ENCODE results near the gene PTPRJ. TPM values are rescaled to one million over a fixed set of nuclear protein-coding genes. Genes with fewer than 3 reads are reported as not detected.
A peak's percentile ranks its signal among the peaks of the same experiment; 100 is the strongest.
"Not testable (repeated sequence)": the region's sequence is repeated elsewhere in the genome, so short reads cannot be mapped to it uniquely, and the experiment has no call there.

The PTPRJ gene
- total and polyA plus RNA-seq, 2 experiments from 2014 or later = 9.3 to 16.4 TPM

- Histone ChIP-seq H3K79me2 (peaks cover 66% of the 10 kb centered on the region), H2AFZ (no peak overlapping the region), H3K27ac (peak overlapping the region; percentile 96), H3K9me3 (ENCODE audit: low read depth) (no peaks in the 10 kb centered on the region), H3K27me3 (no peaks in the 10 kb centered on the region), H3K4me1 (ENCODE audit: insufficient read depth) (peaks cover 19% of the 10 kb centered on the region), H3K36me3 (replicated peaks; ENCODE audit: insufficient read depth, low read depth) (no peaks in the 10 kb centered on the region), H4K20me1 (ENCODE audit: insufficient read depth, poor library complexity, severe bottlenecking) (no peaks in the 10 kb centered on the region), H3K4me3 (no peak overlapping the region), H3K4me2 (peak overlapping the region; percentile 62), H3K9me2 (replicated peaks; ENCODE audit: insufficient read depth) (no peaks in the 10 kb centered on the region)
- DNase-seq (ENCODE audit: low spot score) = no peak
- 86% methylated on average over 17 of the region's 17 CpGs for WGBS (ENCODE audit: low lambda C conversion rate, missing lambda C conversion rate)
- TF ChIP-seq EZH2 (IDR thresholded peaks at IDR 0.05; ENCODE audit: borderline replicate concordance) = no peak
- TF ChIP-seq CTCF (IDR thresholded peaks at IDR 0.05; ENCODE audit: poor library complexity) = no peak
- TF ChIP-seq EZH2phosphoT487 (IDR thresholded peaks at IDR 0.05; ENCODE audit: low read depth, severe bottlenecking, unreplicated experiment) = no peak
Observed at GRCh38 chr11:48020092-48020755, 39.9 kb downstream of the PTPRJ start.

GRCh38 chr11:48021201-48021820 is 41.0 kb downstream of the PTPRJ start:
- 95% methylated on average over 10 of the region's 10 CpGs for WGBS (ENCODE audit: low lambda C conversion rate, missing lambda C conversion rate)
- not testable (repeated sequence) for H4K20me1 ChIP-seq (ENCODE audit: insufficient read depth, poor library complexity, severe bottlenecking)
- peaks cover 60% of the 10 kb centered on the region for H3K79me2 ChIP-seq

GRCh38 chr11:48022445-48022844 is 42.1 kb downstream of the PTPRJ start:
- no peak for DNase-seq (ENCODE audit: low spot score)
- no peaks in the 10 kb centered on the region for H4K20me1 ChIP-seq (ENCODE audit: insufficient read depth, poor library complexity, severe bottlenecking)
- no peak overlapping the region for H3K27ac ChIP-seq
- no peaks in the 10 kb centered on the region for H3K9me3 ChIP-seq (ENCODE audit: low read depth)
- WGBS (ENCODE audit: low lambda C conversion rate, missing lambda C conversion rate) = 88% methylated on average over 4 of the region's 4 CpGs
- TF ChIP-seq EZH2 (IDR thresholded peaks at IDR 0.05; ENCODE audit: borderline replicate concordance) (no peak), CTCF (IDR thresholded peaks at IDR 0.05; ENCODE audit: poor library complexity) (no peak)
- H3K36me3 ChIP-seq (replicated peaks; ENCODE audit: insufficient read depth, low read depth) = no peaks in the 10 kb centered on the region
- no peaks in the 10 kb centered on the region for H3K9me2 ChIP-seq (replicated peaks; ENCODE audit: insufficient read depth)
- H3K4me2 ChIP-seq = no peak overlapping the region
- H3K27me3 ChIP-seq = no peaks in the 10 kb centered on the region
- no peak overlapping the region for H3K4me3 ChIP-seq
- H2AFZ ChIP-seq = no peak overlapping the region
- H3K79me2 ChIP-seq = peaks cover 51% of the 10 kb centered on the region
- H3K4me1 ChIP-seq (ENCODE audit: insufficient read depth) = peaks cover 19% of the 10 kb centered on the region

More at GRCh38 chr11:48021201-48021820, 41.0 kb downstream of the PTPRJ start:
- not testable (repeated sequence) for H3K27ac ChIP-seq; H3K9me2 ChIP-seq (replicated peaks; ENCODE audit: insufficient read depth); H2AFZ ChIP-seq; H3K9me3 ChIP-seq (ENCODE audit: low read depth); H3K27me3 ChIP-seq; H3K4me2 ChIP-seq; DNase-seq (ENCODE audit: low spot score); H3K36me3 ChIP-seq (replicated peaks; ENCODE audit: insufficient read depth, low read depth); H3K4me3 ChIP-seq
- H3K4me1 ChIP-seq (ENCODE audit: insufficient read depth) = peaks cover 19% of the 10 kb centered on the region

GRCh38 chr11:48023608-48024007 is 43.2 kb downstream of the PTPRJ start:
- H4K20me1 ChIP-seq (ENCODE audit: insufficient read depth, poor library complexity, severe bottlenecking); H3K9me3 ChIP-seq (ENCODE audit: low read depth); H2AFZ ChIP-seq; DNase-seq (ENCODE audit: low spot score); H3K9me2 ChIP-seq (replicated peaks; ENCODE audit: insufficient read depth); H3K4me3 ChIP-seq; H3K36me3 ChIP-seq (replicated peaks; ENCODE audit: insufficient read depth, low read depth); H3K27ac ChIP-seq; H3K27me3 ChIP-seq; H3K4me2 ChIP-seq: not testable (repeated sequence)
- peaks cover 12% of the 10 kb centered on the region for H3K4me1 ChIP-seq (ENCODE audit: insufficient read depth)
- peaks cover 50% of the 10 kb centered on the region for H3K79me2 ChIP-seq
- over 99% methylated on average over 7 of the region's 7 CpGs for WGBS (ENCODE audit: low lambda C conversion rate, missing lambda C conversion rate)

All from hepatocyte (in vitro differentiated cells).